Hepatocyte (in vitro differentiated cells): ENCODE results near the gene CRIM1.

ENCODE experiments used
- CTCF ChIP-seq: fragments of 200-600 bp; sonication (generic); IDR thresholded peaks from 2 replicates; pipeline ENCODE4 v1.5.1; 2016; ENCODE audit warnings: antibody characterized with exemption, mild to moderate bottlenecking; ENCODE audit not compliant: poor library complexity
- EZH2 ChIP-seq: fragments of 200-600 bp; sonication (generic); IDR thresholded peaks from 2 replicates; pipeline ENCODE4 v1.6.1; 2016; ENCODE audit warnings: antibody characterized with exemption, mild to moderate bottlenecking, borderline replicate concordance

- TF ChIP-seq CTCF: no peak
- no peak for TF ChIP-seq EZH2
Observed at GRCh38 chr2:36539631-36540030, 184.1 kb downstream of the CRIM1 start.
